Measurements from ENCODE around the gene PPP1R12A.

Gene PPP1R12A

DNA sequence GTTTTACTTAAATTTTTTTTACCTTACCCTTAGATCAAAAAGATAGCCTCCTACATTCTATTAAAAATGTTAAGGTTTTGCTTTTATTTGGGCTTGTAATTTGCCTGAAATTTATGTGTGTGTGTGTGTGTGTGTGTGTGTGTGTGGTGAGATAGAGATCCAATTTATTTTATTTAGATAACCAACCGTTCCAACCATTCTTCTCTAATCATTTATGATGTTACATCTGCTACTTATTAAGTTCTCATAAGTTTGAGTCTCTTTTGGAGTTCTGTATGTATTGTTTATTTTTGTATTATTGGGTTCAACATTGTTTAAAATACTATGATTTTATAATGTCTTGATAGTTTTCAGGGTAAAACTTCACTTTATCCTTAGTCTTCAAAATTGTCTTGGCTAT, 173.6 kb downstream of the PPP1R12A start:
- Histone ChIP-seq H3K27me3 (ENCODE audit: control insufficient read depth in 1 of 2, insufficient read depth in 2 of 2, low read length in 2 of 2) (no peaks in the 10 kb centered on the region), H3K4me1 (ENCODE audit: insufficient read depth, low read length) (no peaks in the 10 kb centered on the region), H3K4me3 (ENCODE audit: low read depth in 1 of 2, low read length in 2 of 2) (no peak overlapping the region)

DNA sequence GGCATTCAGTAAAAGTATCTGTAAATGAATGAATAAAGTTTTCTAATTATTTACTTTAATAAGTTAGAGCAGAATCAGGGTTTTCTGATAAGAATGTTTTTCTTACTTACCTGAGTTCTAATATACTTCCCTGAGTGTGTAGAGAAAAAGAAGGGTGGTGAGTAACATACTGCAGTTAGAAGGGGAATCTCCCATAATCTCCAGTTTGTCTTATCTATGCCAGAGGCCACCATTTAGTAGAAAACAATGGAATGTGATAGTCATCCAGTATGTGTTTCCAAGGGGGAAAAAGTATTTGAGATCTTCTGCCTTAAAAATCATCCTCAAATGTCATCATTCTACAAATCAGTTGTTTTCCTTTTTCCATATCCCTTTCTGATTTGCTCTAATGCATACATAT, 187.6 kb downstream of the PPP1R12A start:
- H3K9ac ChIP-seq (ENCODE audit: low read length) = no peak overlapping the region
- no peak overlapping the region for H3K4me3 ChIP-seq (ENCODE audit: low read depth in 1 of 2, low read length in 2 of 2)
- no peaks in the 10 kb centered on the region for H3K9me3 ChIP-seq (ENCODE audit: low read length)
- no peaks in the 10 kb centered on the region for H3K27me3 ChIP-seq (ENCODE audit: control insufficient read depth in 1 of 2, insufficient read depth in 2 of 2, low read length in 2 of 2)
- no peaks in the 10 kb centered on the region for H3K4me1 ChIP-seq (ENCODE audit: insufficient read depth, low read length)
- no peak overlapping the region for H3K27ac ChIP-seq (ENCODE audit: low read depth, low read length)
- H3K36me3 ChIP-seq (ENCODE audit: insufficient read depth, low read length) = no peaks in the 10 kb centered on the region

More for the DNA sequence above, 173.6 kb downstream of the PPP1R12A start:
- Histone ChIP-seq H3K36me3 (ENCODE audit: insufficient read depth, low read length) (no peaks in the 10 kb centered on the region), H3K9ac (ENCODE audit: low read length) (no peak overlapping the region), H3K27ac (ENCODE audit: low read depth, low read length) (no peak overlapping the region), H3K9me3 (ENCODE audit: low read length) (no peaks in the 10 kb centered on the region)

DNA sequence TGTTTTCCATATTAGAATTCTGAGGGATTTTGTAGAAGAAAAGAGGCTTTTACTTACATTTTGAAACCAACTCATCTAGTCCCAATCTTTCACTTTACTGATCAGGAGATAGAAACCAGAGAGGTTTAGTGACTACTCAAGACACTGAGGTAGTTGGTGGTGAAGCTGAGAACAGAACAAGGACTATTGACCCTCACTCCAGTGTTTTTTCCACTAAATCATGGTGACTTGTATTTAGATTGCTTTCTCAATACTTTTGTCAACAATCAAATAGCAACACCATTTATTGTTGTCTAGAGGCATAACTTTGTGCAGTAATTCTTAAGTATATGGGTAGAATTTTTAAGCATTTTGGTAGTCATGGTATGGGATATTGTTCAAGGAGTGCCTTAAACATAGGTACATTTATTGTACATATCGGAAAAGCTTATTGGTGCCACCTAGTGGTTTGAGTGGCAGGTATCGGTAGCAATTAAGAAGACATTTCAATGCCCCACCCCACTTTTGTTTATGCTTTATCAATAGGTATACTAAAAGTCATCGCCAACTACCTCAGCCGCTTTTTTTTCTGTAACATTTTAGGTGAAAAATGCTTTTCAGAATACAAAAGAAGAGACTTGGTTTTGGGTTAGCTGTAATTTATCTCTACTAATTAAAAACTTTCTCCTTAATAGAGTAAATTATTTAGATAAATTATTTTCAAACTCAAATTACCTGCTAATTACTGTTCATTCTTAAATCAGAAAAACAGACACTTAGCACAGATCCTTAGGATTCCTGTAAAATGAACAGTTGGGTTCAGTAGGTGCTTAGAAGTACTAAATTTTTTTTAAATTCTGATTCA, 196.8 kb downstream of the PPP1R12A start:
- H3K4me3 ChIP-seq (ENCODE audit: low read depth in 1 of 2, low read length in 2 of 2) = no peak overlapping the region
- H3K4me1 ChIP-seq (ENCODE audit: insufficient read depth, low read length) = no peaks in the 10 kb centered on the region
- H3K9me3 ChIP-seq (ENCODE audit: low read length) = no peaks in the 10 kb centered on the region
- no peak overlapping the region for H3K27ac ChIP-seq (ENCODE audit: low read depth, low read length)
- H3K27me3 ChIP-seq (ENCODE audit: control insufficient read depth in 1 of 2, insufficient read depth in 2 of 2, low read length in 2 of 2) = no peaks in the 10 kb centered on the region
- no peaks in the 10 kb centered on the region for H3K36me3 ChIP-seq (ENCODE audit: insufficient read depth, low read length)
- H3K9ac ChIP-seq (ENCODE audit: low read length) = no peak overlapping the region

GRCh38 chr12:79732638-79733037, 202.3 kb downstream of the PPP1R12A start:
- no peak overlapping the region for H3K4me3 ChIP-seq (ENCODE audit: low read depth in 1 of 2, low read length in 2 of 2)
- no peak overlapping the region for H3K9ac ChIP-seq (ENCODE audit: low read length)
- H3K27me3 ChIP-seq (ENCODE audit: control insufficient read depth in 1 of 2, insufficient read depth in 2 of 2, low read length in 2 of 2) = no peaks in the 10 kb centered on the region
- no peak overlapping the region for H3K27ac ChIP-seq (ENCODE audit: low read depth, low read length)
- H3K36me3 ChIP-seq (ENCODE audit: insufficient read depth, low read length) = no peaks in the 10 kb centered on the region
- H3K9me3 ChIP-seq (ENCODE audit: low read length) = no peaks in the 10 kb centered on the region
- no peaks in the 10 kb centered on the region for H3K4me1 ChIP-seq (ENCODE audit: insufficient read depth, low read length)

DNA sequence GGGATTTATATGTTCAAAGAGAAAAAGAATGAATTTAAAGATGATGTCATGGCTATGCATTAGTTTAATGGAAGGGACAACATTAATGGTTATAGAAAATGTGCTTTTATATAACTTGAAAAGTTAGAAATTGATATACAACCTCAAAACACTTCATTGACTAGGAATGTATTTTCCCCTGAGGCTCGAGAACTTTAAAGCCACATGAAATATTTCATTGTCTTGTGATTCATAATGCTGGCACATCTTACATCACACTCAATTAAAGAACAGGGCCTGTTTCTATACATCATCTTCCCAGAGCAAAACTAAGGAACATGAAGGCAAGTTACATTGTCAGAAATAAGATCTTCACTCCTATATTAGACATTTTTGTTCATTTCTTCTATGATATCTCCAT, 208.9 kb downstream of the PPP1R12A start:
- Histone ChIP-seq H3K4me1 (ENCODE audit: insufficient read depth, low read length) (no peaks in the 10 kb centered on the region), H3K4me3 (ENCODE audit: low read depth in 1 of 2, low read length in 2 of 2) (no peak overlapping the region), H3K36me3 (ENCODE audit: insufficient read depth, low read length) (no peaks in the 10 kb centered on the region), H3K27ac (ENCODE audit: low read depth, low read length) (no peak overlapping the region), H3K9me3 (ENCODE audit: low read length) (no peaks in the 10 kb centered on the region), H3K27me3 (ENCODE audit: control insufficient read depth in 1 of 2, insufficient read depth in 2 of 2, low read length in 2 of 2) (no peaks in the 10 kb centered on the region), H3K9ac (ENCODE audit: low read length) (no peak overlapping the region)
